Suprapubic skin (tissue), 4 donors: ENCODE results near the gene TRIM44. TPM values are rescaled to one million over a fixed set of nuclear protein-coding genes. Genes with fewer than 3 reads are reported as not detected.

Source experiments
- DNase-seq, 2 donors: peaks; one replicate each; pipeline ENCODE4 v3.0.0-alpha.2; 2019; ENCODE audit warnings: low spot score in 2 of 2
- H3K27ac ChIP-seq: fragments of 200-600 bp; sonication (generic); one replicate; pipeline ENCODE4 v1.5.1; 2019
- H3K27me3 ChIP-seq: fragments of 200-600 bp; sonication (generic); one replicate; pipeline ENCODE4 v1.5.1; 2019
- H3K36me3 ChIP-seq: fragments of 200-600 bp; sonication (generic); one replicate; pipeline ENCODE4 v1.5.1; 2019
- H3K4me1 ChIP-seq: fragments of 200-600 bp; sonication (generic); one replicate; pipeline ENCODE4 v1.5.1; 2019
- H3K4me3 ChIP-seq: fragments of 200-600 bp; sonication (generic); one replicate; pipeline ENCODE4 v1.5.1; 2019; ENCODE audit warnings: mild to moderate bottlenecking
- H3K9me3 ChIP-seq: fragments of 200-600 bp; sonication (generic); one replicate; pipeline ENCODE4 v1.5.1; 2019
- EP300 ChIP-seq: sonication (generic); formaldehyde crosslinking; IDR thresholded peaks from one replicate; pipeline ENCODE4 v1.6.1; 2017; ENCODE audit warnings: antibody characterized with exemption
- POLR2A ChIP-seq, 2 donors: fragments of 450-650 bp; IDR thresholded peaks; one replicate each; pipeline ENCODE4 v1.6.1; 2017; ENCODE audit warnings: antibody characterized with exemption in 2 of 2, mild to moderate bottlenecking in 2 of 2, moderate library complexity in 2 of 2
- POLR2AphosphoS5 ChIP-seq, 3 donors: sonication (generic); formaldehyde crosslinking; IDR thresholded peaks; one replicate each; pipeline ENCODE4 v1.6.1; 2017; ENCODE audit warnings: antibody characterized with exemption in 3 of 3
- WGBS: methylation state at CpG from one replicate; pipeline ENCODE4 v1.1.5; 2018; 5-methylcytosine and 5-hydroxymethylcytosine counted together
- total RNA-seq, 4 donors: library from RNA; depleted of rRNA; stranded (reverse); fragments of >200 nt; gene quantifications; one replicate each; pipeline ENCODE4 v1.1.0, GENCODE V29; 2016
- TF ChIP-seq, protein P1 (sequence below), 2 donors: fragments of 200-600 bp in 1 of 2; fragments of 450-650 bp in 1 of 2; sonication (generic) in 1 of 2; IDR thresholded peaks; one replicate each; pipeline ENCODE4 v1.5.1; 2016 to 2019; ENCODE audit warnings: antibody characterized with exemption in 2 of 2, mild to moderate bottlenecking in 1 of 2, moderate library complexity in 1 of 2

Gene TRIM44
- total RNA-seq, 4 donors from 2014 or later = 21.3 to 55.7 (median 31.3) TPM

DNA sequence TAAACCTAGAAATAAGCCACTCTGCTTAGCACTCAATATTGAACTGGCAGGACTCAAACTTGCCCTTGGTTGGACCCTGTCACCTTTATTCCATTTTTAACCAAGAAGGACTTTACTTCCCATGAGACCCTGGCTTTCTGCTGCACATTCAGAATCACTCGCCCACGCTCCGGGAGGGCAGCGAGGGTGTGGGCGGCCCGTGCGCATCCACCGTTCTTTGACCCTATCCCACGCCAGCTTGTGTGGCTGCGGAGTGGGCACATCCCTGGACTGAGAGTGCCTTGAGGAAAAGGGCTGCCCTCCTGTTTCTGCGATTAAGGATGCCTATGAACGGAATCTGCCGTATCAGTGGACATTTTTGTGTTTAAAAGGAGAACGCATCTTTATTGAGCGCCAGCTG, 39.6 kb downstream of the TRIM44 start:
- no peaks in the 10 kb centered on the region for H3K36me3 ChIP-seq
- H3K9me3 ChIP-seq = no peaks in the 10 kb centered on the region
- H3K27ac ChIP-seq = no peak overlapping the region
- TF ChIP-seq, protein P1, sequence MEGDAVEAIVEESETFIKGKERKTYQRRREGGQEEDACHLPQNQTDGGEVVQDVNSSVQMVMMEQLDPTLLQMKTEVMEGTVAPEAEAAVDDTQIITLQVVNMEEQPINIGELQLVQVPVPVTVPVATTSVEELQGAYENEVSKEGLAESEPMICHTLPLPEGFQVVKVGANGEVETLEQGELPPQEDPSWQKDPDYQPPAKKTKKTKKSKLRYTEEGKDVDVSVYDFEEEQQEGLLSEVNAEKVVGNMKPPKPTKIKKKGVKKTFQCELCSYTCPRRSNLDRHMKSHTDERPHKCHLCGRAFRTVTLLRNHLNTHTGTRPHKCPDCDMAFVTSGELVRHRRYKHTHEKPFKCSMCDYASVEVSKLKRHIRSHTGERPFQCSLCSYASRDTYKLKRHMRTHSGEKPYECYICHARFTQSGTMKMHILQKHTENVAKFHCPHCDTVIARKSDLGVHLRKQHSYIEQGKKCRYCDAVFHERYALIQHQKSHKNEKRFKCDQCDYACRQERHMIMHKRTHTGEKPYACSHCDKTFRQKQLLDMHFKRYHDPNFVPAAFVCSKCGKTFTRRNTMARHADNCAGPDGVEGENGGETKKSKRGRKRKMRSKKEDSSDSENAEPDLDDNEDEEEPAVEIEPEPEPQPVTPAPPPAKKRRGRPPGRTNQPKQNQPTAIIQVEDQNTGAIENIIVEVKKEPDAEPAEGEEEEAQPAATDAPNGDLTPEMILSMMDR (IDR thresholded peaks at IDR 0.05) = no peak
- TF ChIP-seq EP300 (no peak), POLR2A (IDR thresholded peaks at IDR 0.05) (no peak), POLR2AphosphoS5 (IDR thresholded peaks at IDR 0.05) (no peak)
- no peaks in the 10 kb centered on the region for H3K4me1 ChIP-seq
- 97% methylated on average over 15 of the region's 15 CpGs for WGBS
- H3K27me3 ChIP-seq = no peaks in the 10 kb centered on the region
- DNase-seq = no peak
- H3K4me3 ChIP-seq = no peak overlapping the region

DNA sequence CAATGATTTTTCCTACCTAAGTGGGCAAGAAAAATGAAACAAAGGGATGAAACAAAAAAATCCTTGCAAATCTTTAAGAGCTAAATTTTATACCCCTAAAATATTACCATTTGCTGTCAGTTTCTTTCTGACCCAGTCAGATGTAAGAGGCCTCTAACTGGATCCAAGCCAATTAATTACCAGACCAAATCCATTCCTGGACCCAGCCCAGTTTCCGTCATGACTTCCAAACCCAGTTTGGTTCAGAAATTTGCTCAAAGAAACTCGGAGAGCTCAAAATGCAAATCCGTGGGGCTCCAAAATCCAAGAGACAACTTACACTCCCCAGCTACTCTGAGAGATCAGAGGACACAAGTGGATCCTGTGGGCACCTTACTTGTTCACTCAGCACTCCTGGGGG, 46.8 kb downstream of the TRIM44 start:
- Histone ChIP-seq H3K4me1 (no peaks in the 10 kb centered on the region), H3K36me3 (no peaks in the 10 kb centered on the region), H3K4me3 (no peak overlapping the region), H3K27me3 (no peaks in the 10 kb centered on the region), H3K9me3 (no peaks in the 10 kb centered on the region), H3K27ac (no peak overlapping the region)
- TF ChIP-seq EP300 (no peak), POLR2AphosphoS5 (IDR thresholded peaks at IDR 0.05) (no peak), POLR2A (IDR thresholded peaks at IDR 0.05) (no peak)
- TF ChIP-seq, protein P1 (IDR thresholded peaks at IDR 0.05) = no peak
- 66% methylated on average over 3 of the region's 3 CpGs for WGBS
- DNase-seq = no peak

DNA sequence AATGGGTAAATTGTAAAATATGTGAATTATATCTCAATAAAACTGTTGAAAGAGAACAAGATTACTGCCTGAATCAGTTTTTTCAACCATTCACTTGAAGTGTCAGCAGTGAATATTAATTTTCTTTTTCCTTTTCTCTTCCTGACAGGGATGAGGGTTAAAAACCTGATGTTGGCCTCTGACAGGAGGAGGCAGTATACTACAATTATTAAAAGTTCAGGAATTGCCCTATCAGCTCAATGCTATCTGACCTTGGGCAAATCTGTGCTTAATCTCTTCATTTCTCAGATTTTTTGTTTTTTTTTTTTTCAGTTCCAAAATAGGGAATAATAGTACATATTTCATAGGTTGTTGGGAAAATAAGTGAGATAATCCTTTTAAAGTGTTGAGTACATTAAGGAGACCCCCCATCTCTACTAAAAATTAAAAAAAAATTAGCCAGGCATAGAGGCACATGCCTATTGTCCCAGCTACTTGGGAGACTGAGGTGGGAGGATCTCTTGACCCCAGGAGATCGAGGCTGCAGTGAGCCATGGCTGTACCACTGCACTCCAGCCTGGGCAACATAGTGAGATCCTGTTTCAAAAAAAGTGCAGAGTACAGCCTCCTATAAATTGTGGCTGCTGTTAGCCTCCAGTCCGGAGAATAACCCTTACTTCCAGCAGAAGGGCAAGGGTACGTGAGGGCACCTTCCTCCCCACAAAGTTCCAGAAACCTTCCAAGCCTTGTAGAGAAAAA, 48.8 kb downstream of the TRIM44 start:
- TF ChIP-seq POLR2AphosphoS5 (IDR thresholded peaks at IDR 0.05) = no peak
- TF ChIP-seq, protein P1 (IDR thresholded peaks at IDR 0.05) = peak in 1 of 2 donors; percentile 5
- no peaks in the 10 kb centered on the region for H3K4me1 ChIP-seq
- no peaks in the 10 kb centered on the region for H3K9me3 ChIP-seq
- 87% methylated on average over 3 of the region's 3 CpGs for WGBS
- H3K27ac ChIP-seq = no peak overlapping the region
- H3K27me3 ChIP-seq = no peaks in the 10 kb centered on the region
- DNase-seq = no peak
- H3K4me3 ChIP-seq = no peak overlapping the region
- H3K36me3 ChIP-seq = no peaks in the 10 kb centered on the region

DNA sequence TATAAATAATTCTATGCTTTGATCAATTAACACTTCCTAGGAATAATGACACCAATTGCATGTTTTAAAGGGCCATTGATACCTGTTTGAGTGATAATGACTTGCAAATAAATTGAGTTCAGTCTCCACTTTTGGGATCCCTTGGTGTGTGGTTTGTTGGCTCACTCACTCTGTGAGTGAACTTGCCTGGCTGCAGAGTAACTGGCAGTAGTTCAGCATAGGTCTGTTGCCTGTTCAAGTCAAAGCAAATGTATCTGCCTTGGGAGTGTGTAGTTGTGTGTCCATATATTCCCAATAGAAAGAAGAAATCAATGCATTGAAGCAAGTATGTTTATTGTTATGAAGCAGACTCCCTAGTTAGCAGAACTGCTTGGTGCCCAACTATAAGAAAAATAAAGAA, 49.3 kb downstream of the TRIM44 start:
- Histone ChIP-seq H3K4me3 (no peak overlapping the region), H3K9me3 (no peaks in the 10 kb centered on the region), H3K27me3 (no peaks in the 10 kb centered on the region), H3K4me1 (no peaks in the 10 kb centered on the region), H3K27ac (no peak overlapping the region), H3K36me3 (no peaks in the 10 kb centered on the region)
- TF ChIP-seq, protein P1 (IDR thresholded peaks at IDR 0.05) = no peak
- no peak for TF ChIP-seq EP300
- TF ChIP-seq POLR2A (IDR thresholded peaks at IDR 0.05) = no peak
- no peak for TF ChIP-seq POLR2AphosphoS5 (IDR thresholded peaks at IDR 0.05)
- DNase-seq = no peak

DNA sequence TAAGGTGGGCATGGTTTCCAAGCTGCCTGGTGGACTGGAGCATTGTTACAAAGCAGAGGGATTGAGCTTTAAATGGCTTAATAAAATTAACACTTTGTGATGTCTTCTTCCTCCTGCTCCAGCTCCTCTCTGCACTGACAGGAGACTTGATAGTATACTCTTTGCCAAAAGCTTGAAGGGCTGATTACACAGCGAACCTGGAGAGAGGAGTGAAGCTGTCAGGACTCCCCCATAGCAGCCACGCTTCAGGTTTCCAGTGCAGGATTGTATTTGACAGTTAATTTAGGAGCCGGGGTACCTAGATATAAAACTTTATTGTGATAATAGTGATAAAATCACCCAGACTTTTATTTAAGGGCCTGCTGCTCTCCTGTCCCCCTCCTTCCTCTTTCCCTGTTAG, 50.0 kb downstream of the TRIM44 start:
- H3K27ac ChIP-seq = no peak overlapping the region
- WGBS = 81% methylated on average over 3 of the region's 3 CpGs
- no peak for DNase-seq
- H3K36me3 ChIP-seq = no peaks in the 10 kb centered on the region
- H3K4me3 ChIP-seq = no peak overlapping the region
- H3K27me3 ChIP-seq = no peaks in the 10 kb centered on the region
- no peaks in the 10 kb centered on the region for H3K9me3 ChIP-seq
- TF ChIP-seq, protein P1 (IDR thresholded peaks at IDR 0.05) = no peak
- TF ChIP-seq EP300 (no peak), POLR2A (IDR thresholded peaks at IDR 0.05) (no peak), POLR2AphosphoS5 (IDR thresholded peaks at IDR 0.05) (no peak)
- H3K4me1 ChIP-seq = no peaks in the 10 kb centered on the region
